Mammary epithelial cell (primary cell): ENCODE results near the gene ATP8A2.

Experiments
- CTCF ChIP-seq, 2 donors: IDR thresholded peaks in 1 of 2; conservative IDR thresholded peaks in 1 of 2; 2 replicates each; pipeline ENCODE4 v1.5.1; 2011 to 2012; ENCODE audit warnings: inconsistent platforms in 2 of 2, low read length in 2 of 2, mild to moderate bottlenecking in 2 of 2, control low read depth in 1 of 2, low read depth in 1 of 2; ENCODE audit not compliant: insufficient read depth in 1 of 2; ENCODE audit errors: extremely low read depth in 1 of 2
- EZH2 ChIP-seq: IDR thresholded peaks from 2 replicates; pipeline ENCODE4 v1.6.1; 2012; ENCODE audit warnings: low read length, inconsistent platforms, borderline replicate concordance

GRCh38 chr13:25417535-25417934, 45.8 kb downstream of the ATP8A2 start:
- TF ChIP-seq CTCF (conservative IDR thresholded peaks at IDR 0.05 in 1 of 2, IDR thresholded peaks at IDR 0.05 in 1 of 2; ENCODE audit: extremely low read depth in 1 of 2, insufficient read depth in 1 of 2, low read depth in 1 of 2, low read length in 2 of 2) = no peak
- no peak for TF ChIP-seq EZH2
